NCI-H69 (cell line): ENCODE data around the gene STAT4.

ENCODE experiments used
- DNase-seq: peaks from one replicate; lab custom pipeline; 2025; lab: John Stamatoyannopoulos, UW

Gene STAT4

DNA sequence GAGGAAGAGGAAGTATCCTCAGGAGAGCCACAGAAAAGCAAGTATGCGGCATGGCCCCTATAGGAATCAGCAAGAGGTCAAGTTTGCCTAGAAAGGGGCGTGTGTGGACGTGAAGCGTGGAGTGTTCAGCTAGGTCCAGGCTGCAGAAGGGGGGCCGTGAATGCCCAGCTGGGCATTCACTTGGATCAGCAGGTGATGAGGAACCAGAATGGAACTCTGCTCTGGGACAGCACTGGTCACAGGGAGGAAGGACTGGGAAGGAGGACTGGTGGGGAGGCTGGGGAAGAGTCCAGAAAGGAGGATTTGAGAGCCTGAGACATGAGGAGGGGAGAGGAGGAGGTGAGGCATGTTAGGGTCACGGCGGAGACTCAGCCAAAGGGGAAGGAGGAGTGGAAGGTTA, 156.6 kb downstream of the STAT4 start:
- DNase-seq = no peak

DNA sequence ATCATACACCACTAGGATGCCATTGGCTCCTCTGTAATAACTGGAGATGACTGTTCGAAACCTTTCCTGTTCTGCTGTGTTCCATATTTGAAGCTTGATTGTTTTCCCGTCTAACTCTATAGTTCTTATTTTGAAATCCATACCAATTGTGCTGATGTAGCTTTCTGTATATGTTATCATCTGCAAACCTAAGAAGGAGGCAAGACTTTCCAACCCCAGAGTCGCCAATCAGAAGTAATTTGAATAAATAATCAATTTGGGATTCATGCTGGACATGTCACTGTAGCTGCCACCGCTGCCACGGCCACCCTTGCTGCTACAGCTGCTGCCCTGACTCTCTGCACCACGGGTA, 157.5 kb downstream of the STAT4 start:
- no peak for DNase-seq

DNA sequence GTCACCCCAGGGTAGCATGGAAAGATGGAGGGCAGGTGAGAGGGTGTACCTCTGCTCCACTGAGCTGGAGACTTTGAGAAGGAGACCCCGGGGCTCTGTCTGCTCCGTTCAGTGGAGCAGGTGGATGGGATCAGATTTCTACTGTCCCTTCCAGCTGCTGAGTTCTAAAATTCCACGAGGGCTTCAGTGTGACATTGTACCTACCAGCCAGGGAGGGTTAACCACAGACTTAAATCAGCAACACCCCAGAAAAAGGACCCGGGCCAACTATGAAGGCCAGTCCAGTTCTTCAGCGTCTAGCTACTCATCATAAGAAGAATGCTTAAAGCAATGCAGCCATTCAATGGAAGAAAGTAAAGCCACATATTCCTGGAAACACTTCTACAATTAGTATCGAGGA, 160.7 kb downstream of the STAT4 start:
- no peak for DNase-seq

DNA sequence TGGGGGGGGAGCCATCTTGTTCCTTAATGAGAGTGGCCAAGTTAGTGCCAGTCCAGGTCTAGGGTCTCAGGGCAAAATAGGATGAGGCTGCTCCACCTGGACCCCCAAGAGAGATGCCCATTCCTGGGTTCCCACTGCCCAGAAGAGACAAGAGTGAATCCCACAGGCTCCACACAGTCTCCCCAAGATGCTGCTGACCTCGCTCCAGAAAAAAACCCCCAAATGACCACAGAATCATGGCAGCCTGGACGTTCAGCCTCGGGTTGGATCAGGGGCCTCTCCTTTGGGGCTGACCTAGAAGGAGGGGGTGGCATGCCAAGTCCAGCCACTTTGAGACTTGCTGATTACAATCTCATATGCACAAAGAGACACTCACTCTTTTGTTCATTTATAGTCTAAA, 161.9 kb downstream of the STAT4 start:
- no peak for DNase-seq

DNA sequence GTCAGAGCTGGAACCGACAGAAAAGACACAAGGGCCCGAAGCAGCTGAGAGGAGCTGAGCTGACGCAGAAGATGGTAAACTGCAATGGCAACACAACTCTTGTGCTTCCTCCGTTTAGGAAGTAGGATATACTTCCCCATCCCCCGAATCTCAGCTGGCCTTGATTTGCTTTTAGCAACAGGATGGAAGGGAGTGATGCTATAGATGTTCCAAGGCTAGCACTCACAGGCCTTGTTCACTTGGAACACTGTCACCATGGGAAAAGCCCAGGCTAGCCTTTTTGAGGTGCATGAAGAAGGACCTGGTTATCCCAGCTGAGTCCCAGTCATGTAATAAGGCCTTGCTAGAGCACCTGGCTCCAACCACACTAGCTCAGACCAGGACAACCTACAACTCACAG, 162.9 kb downstream of the STAT4 start:
- no peak for DNase-seq

DNA sequence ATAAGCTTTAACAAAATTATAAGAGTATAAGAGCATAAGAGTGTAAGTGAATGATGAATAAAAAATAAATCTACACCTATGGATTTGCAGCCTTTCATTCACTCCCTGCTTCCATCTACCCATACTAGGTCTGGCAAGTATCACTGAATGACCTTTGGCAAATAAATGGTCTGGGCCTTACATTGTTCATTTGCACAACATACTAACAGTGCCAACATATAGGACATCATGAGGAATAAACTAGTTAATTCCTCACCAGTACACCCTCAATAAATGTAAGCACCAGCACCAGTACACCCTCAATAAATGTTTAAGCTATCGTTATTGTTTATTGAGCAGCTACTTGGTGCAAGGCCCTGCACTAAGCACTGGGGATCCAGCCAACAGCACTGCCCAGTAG, 163.7 kb downstream of the STAT4 start:
- no peak for DNase-seq

DNA sequence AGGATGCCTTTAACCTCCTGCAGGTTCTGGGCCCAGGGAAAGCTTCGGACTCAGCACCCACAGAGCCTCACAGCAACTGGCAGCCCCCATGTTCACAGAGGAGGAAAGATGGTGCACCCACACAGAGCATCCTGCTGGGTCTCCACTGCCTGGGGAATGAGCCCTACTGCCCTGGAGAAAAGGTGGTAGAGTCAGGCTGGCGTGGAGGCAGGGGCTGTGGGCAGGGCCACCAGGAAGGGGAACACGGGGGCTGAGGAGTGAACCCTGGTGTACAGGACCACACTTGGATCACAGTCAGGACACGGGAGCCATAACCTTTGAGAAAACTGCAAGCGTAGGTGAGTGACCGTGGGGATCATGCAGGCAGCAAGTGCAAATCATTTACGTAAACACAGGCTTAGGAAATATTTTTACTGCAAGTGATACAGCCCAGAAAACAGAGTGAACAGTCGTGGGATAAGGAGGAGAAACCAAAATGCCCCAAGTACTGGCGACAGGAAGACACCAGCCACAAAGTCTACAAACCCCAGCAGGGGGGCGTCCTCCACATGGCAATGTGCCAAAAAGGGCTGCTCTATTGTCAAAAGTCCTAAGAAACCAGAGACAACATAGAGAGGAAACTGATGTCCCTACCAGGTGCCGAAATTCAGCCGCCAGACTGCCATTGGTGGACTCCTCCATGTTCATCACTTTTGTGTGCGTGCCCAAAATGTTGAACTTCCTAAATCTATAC, 164.4 kb downstream of the STAT4 start:
- DNase-seq = peak; percentile 49

DNA sequence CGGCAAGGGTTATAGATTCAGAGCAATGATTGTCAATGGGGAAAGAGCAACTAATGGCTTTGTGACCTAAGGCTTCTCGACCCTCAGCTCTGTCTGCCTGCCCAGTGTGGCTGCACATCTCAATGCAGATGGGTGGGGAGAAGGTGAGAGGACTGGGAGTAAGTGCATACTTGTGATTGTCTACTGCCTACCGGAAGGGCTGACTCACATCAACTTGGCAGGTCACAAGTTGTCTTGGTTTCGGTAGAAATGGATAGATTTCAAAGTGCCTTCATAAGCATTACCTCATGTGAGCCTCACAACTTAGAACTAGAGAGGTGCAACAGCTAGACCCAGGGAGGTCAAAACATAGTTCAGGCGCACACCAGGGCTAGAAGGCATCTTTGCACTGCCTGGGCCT, 166.2 kb downstream of the STAT4 start:
- no peak for DNase-seq

DNA sequence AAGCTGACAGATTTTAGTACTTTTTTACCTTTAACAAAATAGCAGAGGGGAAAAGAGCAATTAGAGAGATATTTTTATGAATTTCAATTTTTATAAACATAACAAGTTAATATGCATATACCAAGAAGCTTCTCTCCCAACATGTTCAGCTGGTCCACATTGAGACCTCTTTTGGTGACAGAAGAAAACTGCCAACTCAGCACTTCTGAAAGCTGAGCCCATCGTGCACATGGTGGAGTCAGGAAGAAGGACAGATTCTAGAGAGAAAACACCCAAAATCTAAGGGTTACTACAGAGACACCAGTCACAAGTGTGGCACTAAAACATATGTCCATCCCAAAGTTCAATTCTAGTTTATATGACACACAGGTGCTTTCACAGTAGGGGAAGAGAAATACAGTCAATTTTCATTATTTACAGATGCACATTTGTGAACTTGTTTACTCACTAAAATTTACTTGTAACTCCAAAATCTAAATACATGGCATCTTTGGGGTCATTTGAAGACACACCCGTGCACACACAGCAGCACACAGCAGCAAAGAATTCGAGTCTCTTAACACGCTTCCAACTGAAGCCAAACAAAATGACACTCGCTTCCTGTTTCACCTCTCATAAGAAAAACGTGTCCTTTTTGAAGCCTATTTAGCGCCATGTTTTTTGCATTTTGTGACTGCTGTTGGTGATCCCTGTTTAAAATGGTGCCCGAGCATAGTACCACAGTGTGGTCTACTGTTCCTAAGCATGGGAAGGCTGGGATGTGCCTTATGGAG, 168.3 kb downstream of the STAT4 start:
- no peak for DNase-seq

DNA sequence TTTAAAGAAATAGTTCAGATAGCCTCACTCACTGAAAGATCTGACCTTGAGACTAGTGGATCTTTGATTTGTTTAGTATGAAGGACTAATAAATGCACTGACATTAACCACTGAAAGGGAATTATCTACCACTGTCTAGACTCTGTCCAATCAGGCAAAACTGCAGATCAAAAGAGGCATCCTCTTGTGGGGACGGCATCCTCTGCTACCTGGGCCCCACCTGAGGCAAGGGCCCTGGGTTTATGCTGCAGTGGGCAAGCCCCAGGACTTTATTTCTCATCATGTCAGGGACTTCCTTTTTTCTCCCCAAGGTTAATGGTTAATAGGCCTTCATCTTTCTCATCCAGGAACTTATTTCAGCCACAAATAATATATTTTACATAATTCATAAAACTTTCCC, 169.1 kb downstream of the STAT4 start:
- no peak for DNase-seq

DNA sequence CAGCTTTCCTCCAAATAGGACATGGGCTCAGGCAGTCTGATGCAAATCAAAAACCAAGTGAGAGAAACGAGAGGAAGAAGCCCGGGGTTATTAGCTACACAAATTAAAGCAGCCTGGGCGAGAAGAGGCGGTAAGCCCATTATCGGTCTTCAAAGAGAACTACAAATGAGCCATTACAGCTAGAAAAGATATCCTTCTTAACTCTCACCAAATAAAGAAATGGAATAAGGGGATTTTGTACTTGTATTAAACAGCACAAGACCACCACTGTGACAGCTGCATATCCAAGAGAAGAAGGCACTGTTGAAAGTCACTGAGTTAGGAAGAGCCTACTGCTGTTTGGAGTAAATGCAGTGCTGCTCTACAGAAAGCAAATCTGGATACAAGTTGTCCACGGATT, 169.5 kb downstream of the STAT4 start:
- no peak for DNase-seq

DNA sequence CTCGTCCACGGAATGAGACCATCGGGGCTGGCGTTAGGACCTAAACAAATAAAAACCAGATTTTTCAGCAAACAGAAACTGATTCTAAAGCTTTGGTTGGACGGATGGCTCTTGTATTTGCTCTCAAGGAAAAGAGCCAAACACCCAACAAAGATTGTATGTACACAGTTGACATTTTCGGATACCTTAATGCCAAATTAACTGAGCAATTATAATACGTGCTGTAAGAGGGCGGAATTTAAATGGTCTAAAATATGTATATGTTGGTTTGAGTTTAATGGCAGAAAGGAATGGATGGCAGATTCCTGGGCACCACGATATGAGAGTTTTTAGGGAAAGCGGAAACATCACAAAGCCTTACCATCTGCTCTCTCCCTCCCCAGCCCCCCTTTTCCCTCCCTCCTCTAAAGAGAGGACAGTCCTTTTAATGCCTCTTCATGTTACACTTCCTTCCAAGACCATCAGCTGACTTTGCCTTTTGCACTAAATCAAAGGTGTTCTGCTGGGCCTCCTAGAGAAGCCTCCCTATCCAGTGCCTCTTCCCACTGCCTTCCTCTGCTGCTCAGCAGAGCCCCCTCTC, 170.1 kb downstream of the STAT4 start:
- DNase-seq = peak; percentile 69

DNA sequence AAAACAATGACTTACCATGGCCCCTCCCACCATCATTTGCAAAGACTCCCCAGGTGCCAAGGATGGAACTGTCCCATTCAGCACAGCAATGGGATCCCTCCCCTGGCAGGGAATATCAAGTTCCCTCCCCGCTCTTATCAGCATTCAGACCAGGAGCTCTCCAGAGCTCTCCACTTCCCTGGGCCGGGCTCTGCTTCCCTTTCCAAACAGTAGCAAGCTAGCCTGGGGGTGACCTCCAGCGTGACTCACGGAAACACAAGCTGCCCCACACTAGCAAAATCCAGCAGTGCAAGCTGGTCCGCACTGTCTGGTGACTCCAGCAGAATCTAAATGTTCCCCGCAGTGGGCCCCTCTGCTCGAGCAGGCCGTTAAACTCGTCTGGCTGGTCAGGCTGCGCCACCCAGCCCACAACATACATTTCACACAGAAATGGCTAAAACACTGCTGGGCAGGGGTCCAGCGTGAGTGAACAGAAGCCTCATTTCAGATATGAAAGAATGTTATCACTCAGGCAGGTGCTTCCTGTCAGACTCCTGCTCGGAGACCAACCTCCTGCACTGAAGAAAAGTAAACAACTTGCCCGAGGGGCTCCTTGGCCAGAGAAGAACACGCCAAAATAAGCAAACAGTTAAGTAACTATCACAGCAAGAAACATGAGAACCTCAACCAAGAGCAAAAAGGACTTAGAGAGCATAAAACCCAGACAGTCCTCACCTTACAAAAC, 170.7 kb downstream of the STAT4 start:
- DNase-seq = peak; percentile 85
